Measurements from ENCODE around the gene BASP1.
"Not testable (repeated sequence)": the region's sequence is repeated elsewhere in the genome, so short reads cannot be mapped to it uniquely, and the experiment has no call there.

The BASP1 gene

GRCh38 chr5:17288570-17288969, 71.1 kb downstream of the BASP1 start:
- no peak for DNase-seq (ENCODE audit: low read depth, low spot score)

DNA sequence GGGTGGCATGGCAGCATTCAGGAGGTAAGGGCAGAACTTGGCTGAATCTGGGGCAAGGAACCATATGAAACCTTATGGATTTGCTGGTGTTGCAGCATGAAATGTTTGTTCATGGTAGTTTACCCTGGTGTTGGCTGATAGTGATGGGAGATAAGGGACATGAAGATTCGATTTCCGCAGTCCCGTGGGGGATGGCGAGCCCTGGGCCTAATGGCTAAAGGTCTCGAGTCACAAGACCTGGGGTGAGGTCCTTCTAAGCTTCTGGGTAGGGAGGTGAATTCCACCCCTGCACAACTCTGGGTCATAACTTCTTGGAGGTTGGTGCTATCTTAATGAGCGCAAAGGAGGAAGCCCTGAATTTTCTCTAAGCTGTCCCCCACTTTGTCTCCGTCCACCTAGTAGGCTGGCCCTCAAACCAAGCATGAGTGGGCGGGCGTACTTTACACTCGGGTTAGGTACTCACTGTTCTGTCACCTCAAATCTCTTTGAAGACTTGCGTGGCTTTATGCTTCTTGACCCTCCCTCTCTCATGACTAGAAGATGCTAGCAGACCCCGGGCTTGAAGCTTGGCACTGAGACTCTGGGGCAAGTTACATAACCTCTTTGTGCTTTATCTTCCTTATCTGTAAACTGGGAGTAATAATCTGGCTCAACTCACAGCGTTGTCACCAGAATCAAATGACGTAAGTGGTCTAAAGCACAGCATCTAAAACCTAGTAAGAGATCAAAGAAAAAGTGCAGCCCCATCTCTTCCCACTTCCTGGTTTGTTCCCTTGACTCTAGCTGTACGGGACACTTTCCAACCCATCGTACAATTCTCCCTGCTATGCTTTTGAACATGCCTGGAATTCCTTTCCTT, 72.5 kb downstream of the BASP1 start:
- DNase-seq (ENCODE audit: low read depth, low spot score): peak; percentile 59

GRCh38 chr5:17290540-17290974, 73.1 kb downstream of the BASP1 start:
- DNase-seq (ENCODE audit: low read depth, low spot score): no peak

DNA sequence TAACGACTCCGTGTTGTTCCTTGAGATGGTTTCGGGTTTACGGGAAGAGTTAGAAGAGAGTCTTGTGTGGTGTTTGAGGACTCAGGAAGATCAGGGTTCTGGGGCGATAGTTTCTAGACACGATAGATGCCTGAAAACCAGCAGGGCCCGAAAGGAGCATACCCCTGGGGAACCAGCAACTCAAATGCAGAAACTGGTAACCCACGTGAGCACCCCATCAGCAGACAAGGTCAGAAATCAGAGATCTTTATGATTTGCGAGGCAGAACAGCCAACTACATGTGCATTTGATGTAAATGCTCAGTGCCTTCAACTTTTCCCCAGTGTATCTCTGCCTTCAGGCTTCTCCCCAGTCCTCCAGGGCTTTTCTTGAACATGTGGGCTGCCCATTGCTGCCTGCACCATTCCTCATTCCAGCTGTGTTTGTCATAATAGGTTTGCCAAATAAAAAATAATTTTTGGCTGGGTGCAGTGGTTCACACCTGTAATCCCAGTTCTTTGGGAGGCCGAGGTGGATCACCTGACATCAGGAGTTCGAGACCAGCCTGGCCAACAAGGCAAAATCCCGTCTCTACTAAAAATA, 75.1 kb downstream of the BASP1 start:
- no peak for DNase-seq (ENCODE audit: low read depth, low spot score)

- DNase-seq (ENCODE audit: low read depth, low spot score): no peak
These were observed 77.3 kb downstream of the BASP1 start for GRCh38 chr5:17294639-17295311.

- DNase-seq (ENCODE audit: low read depth, low spot score): no peak
These were observed 78.2 kb downstream of the BASP1 start for GRCh38 chr5:17295671-17296070.

- DNase-seq (ENCODE audit: low read depth, low spot score): no peak
These were observed 84.7 kb downstream of the BASP1 start for GRCh38 chr5:17302106-17302505.

DNA sequence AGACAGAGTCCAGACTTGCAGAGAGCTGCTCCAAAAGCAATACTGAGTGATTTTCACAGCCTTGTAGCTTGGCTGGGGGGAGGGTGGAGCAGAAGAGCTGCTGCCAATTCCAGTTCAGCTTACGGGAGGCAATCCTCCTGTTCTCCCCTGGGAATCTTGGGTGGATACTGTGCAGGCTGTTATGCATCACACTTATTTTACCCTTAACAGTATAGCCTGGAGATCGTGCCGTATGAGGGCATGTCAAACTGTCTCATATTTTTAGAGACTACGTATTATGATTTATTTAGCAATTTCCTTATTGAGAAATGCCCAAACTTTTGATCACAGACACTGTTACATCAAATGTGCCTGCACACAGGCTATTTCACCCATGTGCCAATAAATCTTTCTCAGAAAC, 85.2 kb downstream of the BASP1 start:
- DNase-seq (ENCODE audit: low read depth, low spot score): no peak

DNA sequence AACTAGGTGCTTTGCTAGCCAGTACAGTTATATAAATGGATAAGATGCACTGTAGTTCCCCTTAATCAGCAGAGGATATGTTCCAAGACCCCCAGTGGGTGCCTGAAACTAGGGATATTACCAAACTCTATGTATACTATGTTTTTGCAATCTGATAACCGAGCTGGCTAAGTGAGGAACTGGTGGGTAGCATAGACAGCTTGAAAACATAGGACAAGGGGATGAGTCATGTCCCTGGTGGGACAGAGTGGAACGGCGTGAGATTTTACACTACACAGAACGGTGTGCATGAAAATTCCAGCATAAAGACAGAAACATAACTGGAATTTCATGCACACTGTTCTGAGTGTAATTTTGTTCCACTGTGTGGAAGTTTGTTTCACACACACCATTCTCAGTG, 86.9 kb downstream of the BASP1 start:
- no peak for DNase-seq (ENCODE audit: low read depth, low spot score)

DNA sequence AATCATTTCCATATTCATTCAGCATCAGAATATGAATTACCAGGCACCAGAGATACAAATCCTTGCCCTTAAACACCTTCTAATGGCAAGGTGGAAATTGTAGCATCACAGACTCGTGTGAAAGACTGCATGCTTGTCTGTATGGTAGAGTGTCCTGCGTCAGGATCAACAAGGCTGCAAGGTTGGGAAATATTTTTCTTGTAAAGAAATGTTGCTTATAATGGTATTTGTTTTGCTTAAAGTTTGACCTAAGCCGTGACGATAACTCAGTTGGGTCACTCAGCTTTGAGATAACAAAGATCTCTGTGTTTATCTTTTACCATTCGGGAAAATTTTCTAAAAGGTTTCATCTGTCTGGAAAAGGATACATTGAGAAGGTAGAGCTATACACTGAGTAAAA, 87.6 kb downstream of the BASP1 start:
- DNase-seq (ENCODE audit: low read depth, low spot score): no peak

- DNase-seq (ENCODE audit: low read depth, low spot score): peak; percentile 82
These were observed 88.7 kb downstream of the BASP1 start for GRCh38 chr5:17305964-17306725.

DNA sequence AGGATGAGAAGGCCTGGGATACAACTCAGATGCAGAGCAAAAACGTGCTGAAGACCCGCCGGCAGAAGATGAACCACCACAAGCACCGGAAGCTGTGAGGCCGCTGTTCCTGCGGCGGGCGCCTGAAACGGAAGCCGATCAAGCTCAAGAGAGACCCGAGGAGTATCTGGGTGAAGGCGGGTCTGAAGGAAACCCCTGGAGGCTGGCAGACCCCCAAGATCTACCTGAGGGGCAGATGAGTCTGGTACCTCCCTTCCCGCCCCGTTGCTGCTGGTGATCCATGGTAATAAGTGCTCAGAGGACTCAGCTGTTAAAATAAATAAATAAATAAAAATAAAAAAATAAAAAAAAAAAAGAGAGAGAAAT, 89.3 kb downstream of the BASP1 start:
- no peak for DNase-seq (ENCODE audit: low read depth, low spot score)

DNA sequence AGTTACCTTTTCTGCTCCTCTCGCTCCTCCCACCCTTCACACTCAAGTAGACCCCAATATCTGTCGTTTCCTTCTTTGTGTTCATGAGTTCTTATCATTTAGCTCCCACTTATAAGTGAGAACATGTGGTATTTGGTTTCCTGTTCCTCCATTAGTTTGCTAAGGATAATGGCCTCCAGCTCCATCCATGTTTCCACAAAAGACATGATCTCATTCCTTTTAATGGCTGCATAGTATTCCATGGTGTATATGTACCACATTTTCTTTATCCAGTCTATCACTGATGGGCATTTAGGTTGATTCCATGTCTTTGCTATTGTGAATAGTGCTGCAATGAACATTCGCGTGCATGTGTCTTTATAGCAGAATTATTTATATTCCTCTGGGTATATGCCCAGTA, 90.0 kb downstream of the BASP1 start:
- DNase-seq (ENCODE audit: low read depth, low spot score): not testable (repeated sequence)

- no peak for DNase-seq (ENCODE audit: low read depth, low spot score)
These were observed 91.1 kb downstream of the BASP1 start for GRCh38 chr5:17308326-17309065.

DNA sequence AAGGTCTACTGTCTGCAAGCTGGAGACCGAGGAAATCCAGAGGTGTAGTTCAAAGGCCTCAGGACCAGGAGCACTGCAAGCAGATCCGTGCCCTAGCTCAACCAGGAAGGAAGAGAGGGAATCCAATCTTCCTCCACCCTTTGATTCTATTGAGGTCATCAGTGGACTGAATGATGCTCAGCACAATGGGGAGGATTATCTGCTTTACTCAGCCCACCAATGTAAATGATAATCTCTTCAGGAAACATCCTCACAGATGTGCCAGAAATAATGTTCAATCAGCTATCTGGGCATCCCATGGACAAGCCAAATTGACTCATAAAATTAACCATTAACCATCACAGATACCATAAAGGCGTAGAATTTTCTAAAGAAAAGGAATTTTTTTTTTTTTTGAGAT, 92.0 kb downstream of the BASP1 start:
- no peak for DNase-seq (ENCODE audit: low read depth, low spot score)

GRCh38 chr5:17310502-17310901, 93.1 kb downstream of the BASP1 start:
- not testable (repeated sequence) for DNase-seq (ENCODE audit: low read depth, low spot score)

GRCh38 chr5:17311811-17312210, 94.4 kb downstream of the BASP1 start:
- DNase-seq (ENCODE audit: low read depth, low spot score): not testable (repeated sequence)

DNA sequence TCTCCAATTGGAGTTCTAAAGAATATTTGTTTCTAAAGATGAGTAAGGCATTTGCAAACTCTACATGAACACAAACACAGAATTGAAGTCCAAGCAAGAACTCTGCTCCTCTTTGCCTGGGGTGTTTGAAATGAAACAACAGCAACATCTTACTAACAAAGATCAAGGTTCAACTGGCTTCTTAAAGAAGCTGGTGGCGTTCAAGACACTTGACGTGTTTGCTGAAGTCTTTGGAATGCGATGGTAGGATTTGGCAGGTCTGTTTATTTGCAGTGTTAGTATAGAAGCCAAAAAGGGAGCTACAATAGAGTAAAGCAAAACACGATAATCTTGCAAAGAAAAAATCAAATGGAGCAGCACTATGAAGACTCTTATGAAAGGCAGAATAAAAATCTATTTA, 94.9 kb downstream of the BASP1 start:
- DNase-seq (ENCODE audit: low read depth, low spot score): no peak

DNA sequence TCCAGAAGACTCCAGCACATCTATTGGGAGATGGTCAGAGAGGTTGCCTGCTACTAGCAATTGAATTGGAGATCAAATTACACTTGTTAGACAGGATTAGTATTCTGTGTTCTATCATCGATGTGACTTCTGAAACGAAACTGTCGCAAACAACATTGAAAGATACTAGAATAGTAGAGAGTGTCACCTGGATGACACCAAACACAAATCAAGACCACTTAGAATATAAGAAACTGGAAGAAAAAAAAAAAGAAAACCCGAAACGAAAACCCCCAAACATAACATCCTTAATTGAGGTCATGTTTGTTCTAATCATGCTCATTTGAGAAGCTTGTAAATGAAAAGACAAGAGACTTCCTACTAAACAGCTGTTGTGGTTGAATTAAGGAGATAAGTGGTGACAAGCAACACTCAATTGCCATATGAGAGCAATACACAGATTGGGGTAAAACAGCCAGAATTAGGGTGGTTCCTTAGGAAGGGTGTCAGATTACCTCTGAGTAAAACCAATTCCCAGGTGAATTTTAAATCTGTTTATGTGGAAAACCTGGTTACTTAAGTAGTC, 97.6 kb downstream of the BASP1 start:
- DNase-seq (ENCODE audit: low read depth, low spot score): no peak

- DNase-seq (ENCODE audit: low read depth, low spot score): peak; percentile 22
These were observed 98.3 kb downstream of the BASP1 start for GRCh38 chr5:17315710-17316221.

- DNase-seq (ENCODE audit: low read depth, low spot score): peak; percentile 29
These were observed 99.6 kb downstream of the BASP1 start for GRCh38 chr5:17316970-17317459.

Measured in astrocyte of the hippocampus (primary cell).